IPS-11a (cell line): ENCODE measurements around the gene PPEF1.
"Not testable (repeated sequence)": the region's sequence is repeated elsewhere in the genome, so short reads cannot be mapped to it uniquely, and the experiment has no call there.

Experiments
- H3K4me3 ChIP-seq: one replicate; pipeline ENCODE4 v1.5.1; 2013; ENCODE audit warnings: low read depth, low read length, control low read depth

PPEF1 gene

GRCh38 chrX:18701621-18702361 lies 5.7 kb upstream of the PPEF1 start:
- no peak overlapping the region for H3K4me3 ChIP-seq

GRCh38 chrX:18702362-18703195 lies 4.9 kb upstream of the PPEF1 start:
- H3K4me3 ChIP-seq = no peak overlapping the region

- H3K4me3 ChIP-seq = no peak overlapping the region
Measured at GRCh38 chrX:18709833-18710232, 2.4 kb downstream of the PPEF1 start.

- H3K4me3 ChIP-seq = no peak overlapping the region
Measured at GRCh38 chrX:18714910-18715309, 7.5 kb downstream of the PPEF1 start.

GRCh38 chrX:18719852-18720251 lies 12.4 kb downstream of the PPEF1 start:
- H3K4me3 ChIP-seq = no peak overlapping the region

- H3K4me3 ChIP-seq = no peak overlapping the region
Measured at GRCh38 chrX:18721683-18722499, 14.4 kb downstream of the PPEF1 start.

GRCh38 chrX:18722500-18723071 lies 15.1 kb downstream of the PPEF1 start:
- H3K4me3 ChIP-seq = no peak overlapping the region

GRCh38 chrX:18725310-18725943 lies 18.0 kb downstream of the PPEF1 start:
- no peak overlapping the region for H3K4me3 ChIP-seq

- H3K4me3 ChIP-seq = no peak overlapping the region
Measured at GRCh38 chrX:18733287-18733686, 25.8 kb downstream of the PPEF1 start.

- not testable (repeated sequence) for H3K4me3 ChIP-seq
Measured at GRCh38 chrX:18739609-18740008, 32.2 kb downstream of the PPEF1 start.

- H3K4me3 ChIP-seq = no peak overlapping the region
Measured at GRCh38 chrX:18748499-18748898, 41.1 kb downstream of the PPEF1 start.

- H3K4me3 ChIP-seq = no peak overlapping the region
Measured at GRCh38 chrX:18753631-18754030, 46.2 kb downstream of the PPEF1 start.

- H3K4me3 ChIP-seq = no peak overlapping the region
Measured at GRCh38 chrX:18755651-18756050, 48.2 kb downstream of the PPEF1 start.

- H3K4me3 ChIP-seq = no peak overlapping the region
Measured at GRCh38 chrX:18757956-18758932, 50.8 kb downstream of the PPEF1 start.

- no peak overlapping the region for H3K4me3 ChIP-seq
Measured at GRCh38 chrX:18761750-18762149, 54.3 kb downstream of the PPEF1 start.

GRCh38 chrX:18763106-18763505 lies 55.7 kb downstream of the PPEF1 start:
- not testable (repeated sequence) for H3K4me3 ChIP-seq

GRCh38 chrX:18769364-18769763 lies 61.9 kb downstream of the PPEF1 start:
- H3K4me3 ChIP-seq = no peak overlapping the region

GRCh38 chrX:18769812-18770573 lies 62.5 kb downstream of the PPEF1 start:
- no peak overlapping the region for H3K4me3 ChIP-seq

- H3K4me3 ChIP-seq = no peak overlapping the region
Measured at GRCh38 chrX:18789916-18790315, 82.5 kb downstream of the PPEF1 start.
